Measurements from ENCODE around the gene PTBP2.

DNA sequence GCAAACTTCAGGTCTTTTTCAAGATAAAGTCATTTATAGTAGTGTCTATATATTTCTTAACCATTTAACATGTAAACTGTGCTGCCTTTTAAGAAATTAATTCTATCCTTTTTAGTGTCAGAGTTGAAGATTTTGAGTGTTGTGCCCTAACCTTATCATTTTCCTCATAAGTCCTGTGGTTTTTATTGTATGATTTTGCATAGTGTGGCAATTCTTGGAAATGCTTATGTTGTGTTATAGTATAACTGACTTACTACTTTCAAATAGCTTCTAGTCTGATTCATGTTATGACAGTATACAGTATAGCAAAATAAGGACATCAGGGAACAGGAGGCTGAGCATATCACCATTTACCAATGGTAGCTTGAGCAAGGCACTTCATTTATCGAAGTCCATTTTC lies 99.1 kb downstream of the PTBP2 start:
- no peak for TF ChIP-seq POLR2AphosphoS5 (IDR thresholded peaks at IDR 0.05; ENCODE audit: insufficient read depth in 1 of 2, low read depth in 1 of 2)
- no peak for TF ChIP-seq POLR2A (IDR thresholded peaks at IDR 0.05)
